Gastroesophageal sphincter (tissue), 4 donors: ENCODE measurements around the gene TBC1D5. TPM values are rescaled to one million over a fixed set of nuclear protein-coding genes. Genes with fewer than 3 reads are reported as not detected.
A peak's percentile ranks its signal among the peaks of the same experiment; 100 is the strongest.
"Not testable (repeated sequence)": the region's sequence is repeated elsewhere in the genome, so short reads cannot be mapped to it uniquely, and the experiment has no call there.

Source experiments
- ATAC-seq: fragments of 150-250 bp; one replicate; pipeline ENCODE4 v1.9.1; 2016; ENCODE audit warnings: mild to moderate bottlenecking, moderate library complexity
- H3K27ac ChIP-seq, 4 donors: fragments of 200-600 bp; sonication (generic) in 3 of 4; 1 replicate in 3 of 4; 2 replicates in 1 of 4; pipeline ENCODE4 v1.5.1; 2016 to 2019
- H3K27me3 ChIP-seq: fragments of 200-600 bp; sonication (generic); one replicate; pipeline ENCODE4 v1.5.1; 2019
- H3K36me3 ChIP-seq, 2 donors: fragments of 200-600 bp; sonication (generic); one replicate each; pipeline ENCODE4 v1.5.1; 2019; ENCODE audit warnings: control low read depth in 1 of 2
- H3K4me1 ChIP-seq, 3 donors: fragments of 200-600 bp; sonication (generic); 1 replicate in 2 of 3; 2 replicates in 1 of 3; pipeline ENCODE4 v1.5.1; 2016 to 2019; ENCODE audit warnings: control low read depth in 2 of 3
- H3K4me3 ChIP-seq, 2 donors: fragments of 200-600 bp; sonication (generic); one replicate each; pipeline ENCODE4 v1.5.1; 2019; ENCODE audit warnings: mild to moderate bottlenecking in 1 of 2, moderate library complexity in 1 of 2
- H3K9me3 ChIP-seq, 3 donors: fragments of 200-600 bp; sonication (generic); one replicate each; pipeline ENCODE4 v1.5.1; 2017 to 2019; ENCODE audit warnings: control low read depth in 2 of 3
- EP300 ChIP-seq: sonication (generic); formaldehyde crosslinking; IDR thresholded peaks from one replicate; pipeline ENCODE4 v1.6.1; 2017; ENCODE audit warnings: antibody characterized with exemption, mild to moderate bottlenecking
- POLR2A ChIP-seq, 2 donors: fragments of 450-650 bp; IDR thresholded peaks; one replicate each; pipeline ENCODE4 v1.6.1; 2017; ENCODE audit warnings: antibody characterized with exemption in 2 of 2, mild to moderate bottlenecking in 2 of 2, moderate library complexity in 1 of 2
- POLR2AphosphoS5 ChIP-seq: sonication (generic); formaldehyde crosslinking; IDR thresholded peaks from one replicate; pipeline ENCODE4 v1.6.1; 2017; ENCODE audit warnings: antibody characterized with exemption
- WGBS, 2 donors: methylation state at CpG; one replicate each; pipeline ENCODE4 v1.1.5; 2018; ENCODE audit warnings: low coverage in 1 of 2; 5-methylcytosine and 5-hydroxymethylcytosine counted together
- total RNA-seq, 4 donors: library from RNA; depleted of rRNA; stranded (reverse); fragments of >200 nt; gene quantifications; one replicate each; pipeline ENCODE4 v1.1.0, GENCODE V29; 2016
- TF ChIP-seq, protein P1 (sequence below), 4 experiments: fragments of 200-600 bp in 2 of 4; fragments of 450-650 bp in 2 of 4; sonication (generic) in 1 of 4; IDR thresholded peaks; one replicate each; pipeline ENCODE4 v1.5.1; 2017 to 2019; ENCODE audit warnings: antibody characterized with exemption in 4 of 4, mild to moderate bottlenecking in 2 of 4, moderate library complexity in 2 of 4

The TBC1D5 gene
- total RNA-seq, result 10 to 100 TPM; 59.5 to 66.6 (median 61.6) TPM

DNA sequence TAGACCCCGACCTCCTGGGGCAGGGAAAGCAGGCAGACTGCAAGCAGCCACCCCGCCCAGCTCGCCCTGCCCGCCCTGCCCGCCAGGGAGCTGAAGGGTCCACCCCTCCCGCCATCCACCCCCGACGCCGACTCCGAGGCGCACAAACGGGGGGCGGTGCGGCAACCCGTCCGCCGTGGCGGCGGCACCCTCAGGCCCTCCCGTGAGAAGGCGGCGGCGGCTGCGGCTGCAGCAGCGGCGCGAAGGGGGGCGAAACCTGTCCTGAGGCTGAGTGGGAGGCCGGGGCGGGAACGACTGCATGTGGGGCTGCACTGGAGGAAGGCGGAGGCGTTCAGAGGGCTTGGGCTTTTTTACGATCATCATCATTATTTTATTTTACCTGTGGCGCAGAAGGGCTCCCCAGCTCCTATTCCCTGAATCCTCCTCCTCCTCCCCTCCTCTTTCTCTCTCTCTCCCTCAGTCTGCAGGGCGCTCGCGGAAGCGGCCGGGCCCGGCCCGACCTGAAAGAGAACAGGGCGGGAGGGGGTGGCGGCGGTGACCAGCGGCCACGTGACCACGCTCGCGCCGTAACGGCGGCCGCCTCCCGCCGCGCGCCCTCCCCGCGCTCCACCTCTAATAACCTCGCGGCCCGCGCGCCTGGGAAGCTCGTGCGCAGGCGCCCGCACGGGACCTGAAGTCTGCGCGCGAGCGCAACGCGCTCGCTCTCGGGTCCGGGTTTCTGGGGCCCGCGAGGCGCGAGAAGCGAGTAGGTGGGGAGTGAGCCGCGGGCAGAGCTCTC lies at the start of gene TBC1D5:
TSS of gene TBC1D5 (minus strand) at position 530 of the 778 bp plus-strand sequence. CDS start 234,061 bp downstream, outside the sequence.
- TF ChIP-seq POLR2A (IDR thresholded peaks at IDR 0.05) (peak; percentile 61 to 82), POLR2AphosphoS5 (peak; percentile 67), EP300 (no peak)
- TF ChIP-seq, protein P1, sequence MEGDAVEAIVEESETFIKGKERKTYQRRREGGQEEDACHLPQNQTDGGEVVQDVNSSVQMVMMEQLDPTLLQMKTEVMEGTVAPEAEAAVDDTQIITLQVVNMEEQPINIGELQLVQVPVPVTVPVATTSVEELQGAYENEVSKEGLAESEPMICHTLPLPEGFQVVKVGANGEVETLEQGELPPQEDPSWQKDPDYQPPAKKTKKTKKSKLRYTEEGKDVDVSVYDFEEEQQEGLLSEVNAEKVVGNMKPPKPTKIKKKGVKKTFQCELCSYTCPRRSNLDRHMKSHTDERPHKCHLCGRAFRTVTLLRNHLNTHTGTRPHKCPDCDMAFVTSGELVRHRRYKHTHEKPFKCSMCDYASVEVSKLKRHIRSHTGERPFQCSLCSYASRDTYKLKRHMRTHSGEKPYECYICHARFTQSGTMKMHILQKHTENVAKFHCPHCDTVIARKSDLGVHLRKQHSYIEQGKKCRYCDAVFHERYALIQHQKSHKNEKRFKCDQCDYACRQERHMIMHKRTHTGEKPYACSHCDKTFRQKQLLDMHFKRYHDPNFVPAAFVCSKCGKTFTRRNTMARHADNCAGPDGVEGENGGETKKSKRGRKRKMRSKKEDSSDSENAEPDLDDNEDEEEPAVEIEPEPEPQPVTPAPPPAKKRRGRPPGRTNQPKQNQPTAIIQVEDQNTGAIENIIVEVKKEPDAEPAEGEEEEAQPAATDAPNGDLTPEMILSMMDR (IDR thresholded peaks at IDR 0.05), result peak in 3 of 4 experiments; percentile 13 to 30 (median 22)
- peaks cover 6 to 48% (median 13%) of the 10 kb centered on the region in 3 donors for H3K4me1 ChIP-seq
- WGBS, 2 donors, result 4% methylated on average over 8 of the region's 86 CpGs; no CpG with 5 or more reads in 1 of the 2 donors

GRCh38 chr3:17783426-17783825 lies 41.0 kb upstream of the TBC1D5 start:
- H3K9me3 ChIP-seq, result no peaks in the 10 kb centered on the region
- H3K36me3 ChIP-seq, result no peaks in the 10 kb centered on the region
- no peak for ATAC-seq
- H3K4me1 ChIP-seq, result no peaks in the 10 kb centered on the region
- WGBS, 2 donors, result 88 to 100% methylated on average over 1 of the region's 1 CpG
- no peaks in the 10 kb centered on the region for H3K27me3 ChIP-seq
- no peak overlapping the region for H3K27ac ChIP-seq
- TF ChIP-seq, protein P1 (IDR thresholded peaks at IDR 0.05), result no peak
- TF ChIP-seq POLR2AphosphoS5 (no peak), EP300 (no peak), POLR2A (IDR thresholded peaks at IDR 0.05) (no peak)
- no peak overlapping the region for H3K4me3 ChIP-seq

More for the DNA sequence above, at the start of gene TBC1D5:
- H3K27ac ChIP-seq, result peak within 1 kb of the TSS; percentile 93 to 99 (median 94)
- no peaks in the 10 kb centered on the region for H3K9me3 ChIP-seq
- H3K36me3 ChIP-seq, result no peaks in the 10 kb centered on the region
- H3K27me3 ChIP-seq, result no peaks in the 10 kb centered on the region
- peak within 1 kb of the TSS; percentile 74 to 95 for H3K4me3 ChIP-seq
- peak; percentile 96 for ATAC-seq

DNA sequence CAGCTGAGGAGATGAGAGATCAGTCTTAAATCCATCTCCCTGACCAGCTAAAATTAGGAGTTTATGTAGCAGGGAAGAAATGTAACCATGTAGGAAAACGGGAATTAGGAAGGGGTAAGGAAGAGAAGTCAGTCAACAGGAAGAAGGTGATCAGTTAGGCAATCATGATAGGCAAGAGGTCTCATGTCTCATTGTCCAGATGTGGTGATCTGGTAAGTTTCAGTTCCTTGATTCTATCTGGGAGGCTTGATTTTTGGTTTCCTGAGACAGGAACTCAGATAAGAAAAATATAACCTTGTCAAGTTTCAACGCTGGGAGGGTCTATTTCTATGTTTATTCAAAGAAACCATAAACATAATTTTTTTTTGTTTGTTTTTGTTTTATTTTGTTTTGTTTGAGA lies 40.3 kb upstream of the TBC1D5 start:
- TF ChIP-seq POLR2AphosphoS5, result no peak
- no peak for TF ChIP-seq POLR2A (IDR thresholded peaks at IDR 0.05)
- TF ChIP-seq, protein P1 (IDR thresholded peaks at IDR 0.05), result no peak
- TF ChIP-seq EP300, result no peak
- Histone ChIP-seq H3K36me3 (no peaks in the 10 kb centered on the region), H3K9me3 (no peaks in the 10 kb centered on the region), H3K4me1 (no peaks in the 10 kb centered on the region), H3K27ac (no peak overlapping the region), H3K27me3 (no peaks in the 10 kb centered on the region), H3K4me3 (no peak overlapping the region)
- 40 to 44% methylated on average over 1 to 2 of the region's 2 CpGs for WGBS, 2 donors
- no peak for ATAC-seq

DNA sequence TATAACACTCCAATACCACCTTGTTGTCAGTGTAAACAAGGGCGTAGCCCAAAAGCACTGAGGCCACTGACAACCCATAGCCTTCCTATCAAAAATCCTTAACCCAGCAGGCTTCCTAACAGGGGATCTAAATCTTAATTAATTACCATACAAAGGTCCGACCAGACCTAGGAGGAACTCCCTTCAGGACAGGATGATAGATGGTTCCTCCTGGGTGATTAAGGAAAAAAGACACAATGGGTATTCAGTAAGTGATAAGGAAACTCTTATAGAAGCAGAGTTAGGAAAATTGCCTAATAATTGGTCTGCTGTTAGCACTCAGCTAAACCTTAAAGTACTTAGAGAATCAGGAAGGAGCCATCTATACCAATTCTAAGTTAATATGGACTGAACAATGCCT lies 37.9 kb upstream of the TBC1D5 start:
- not testable (repeated sequence) for H3K27ac ChIP-seq, H3K4me3 ChIP-seq, H3K27me3 ChIP-seq, H3K36me3 ChIP-seq, ATAC-seq, H3K4me1 ChIP-seq, H3K9me3 ChIP-seq
- WGBS, 2 donors, result 48 to 53% methylated on average over 2 of the region's 2 CpGs

DNA sequence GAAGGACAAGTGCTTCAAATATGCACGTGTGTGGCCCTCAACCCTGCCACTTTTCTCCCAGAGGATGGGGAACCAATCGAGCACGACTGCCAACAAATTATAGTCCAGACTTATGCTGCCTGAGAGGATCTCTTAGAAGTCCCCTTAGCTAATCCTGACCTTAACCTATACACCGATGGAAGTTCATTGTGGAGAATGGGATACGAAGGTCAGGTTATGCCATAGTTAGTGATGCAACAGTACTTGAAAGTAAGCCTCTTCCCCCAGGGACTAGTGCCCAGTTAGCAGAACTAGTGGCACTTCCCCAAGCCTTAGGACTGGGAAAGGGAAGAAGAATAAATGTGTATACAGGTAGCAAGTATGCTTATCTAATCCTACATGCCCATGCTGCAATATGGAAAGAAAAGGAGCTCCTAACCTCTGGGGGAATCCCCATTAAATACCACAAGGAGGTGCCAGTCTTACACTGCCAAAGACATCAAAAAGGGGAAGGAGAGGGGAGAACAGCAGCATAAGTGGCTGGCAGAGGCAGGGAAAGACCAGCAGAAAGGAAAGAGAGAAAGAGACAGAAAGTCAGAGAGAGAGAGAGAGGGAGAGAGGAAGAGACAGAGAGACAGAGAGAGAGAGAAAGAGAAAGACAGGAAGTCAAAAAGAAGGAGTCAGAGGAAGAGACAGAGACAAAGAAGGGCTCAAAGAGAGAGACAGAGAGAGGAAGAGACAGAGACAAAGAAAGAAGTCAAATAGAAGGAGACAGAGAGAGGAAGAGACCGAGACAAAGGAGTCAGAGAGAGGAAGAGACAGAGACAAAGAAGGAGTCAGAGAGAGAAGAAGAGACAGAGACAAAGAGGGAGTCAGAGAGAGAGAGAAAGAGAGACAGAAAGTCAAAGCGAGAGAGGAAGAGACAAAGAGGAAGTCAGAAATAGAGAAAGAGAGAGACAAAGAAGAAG lies 37.1 kb upstream of the TBC1D5 start:
- not testable (repeated sequence) for H3K9me3 ChIP-seq, H3K36me3 ChIP-seq, H3K27me3 ChIP-seq, H3K27ac ChIP-seq, H3K4me1 ChIP-seq, ATAC-seq, H3K4me3 ChIP-seq
- WGBS, 2 donors, result 77 to 78% methylated on average over 4 to 5 of the region's 7 CpGs

- H3K27me3 ChIP-seq, H3K36me3 ChIP-seq, H3K27ac ChIP-seq, H3K4me3 ChIP-seq, H3K9me3 ChIP-seq, H3K4me1 ChIP-seq, ATAC-seq: not testable (repeated sequence)
- WGBS, 2 donors, result 94 to 97% methylated on average over 3 to 4 of the region's 6 CpGs
These were observed 34.9 kb upstream of the TBC1D5 start for GRCh38 chr3:17777326-17777725.
